A673 (cell line): ENCODE results near the gene MZT2A.

Experiments used
- CTCF ChIP-seq: fragments of 300-800, 200-600 bp; sonication (generic); conservative IDR thresholded peaks from 2 replicates; pipeline ENCODE4 v1.5.1; 2017; ENCODE audit warnings: low read depth, mild to moderate bottlenecking, antibody characterized with exemption, low read length, moderate library complexity, mixed read lengths
- EZH2 ChIP-seq: fragments of 200-600 bp; sonication (generic); IDR thresholded peaks from 2 replicates; pipeline ENCODE4 v1.6.1; 2017; ENCODE audit warnings: borderline replicate concordance, low read depth, mild to moderate bottlenecking, mixed read lengths, antibody characterized with exemption, low read length; ENCODE audit not compliant: poor library complexity, severe bottlenecking

- TF ChIP-seq CTCF (no peak), EZH2 (no peak)
Observed at GRCh38 chr2:131475831-131476230, 16.4 kb downstream of the MZT2A start, which contains the start of gene TUBA3D.
